Vagina (tissue), 2 donors: ENCODE measurements around the gene FAXDC2. TPM values are rescaled to one million over a fixed set of nuclear protein-coding genes. Genes with fewer than 3 reads are reported as not detected.

Source experiments
- DNase-seq, 2 donors: peaks; one replicate each; pipeline ENCODE4 v3.0.0-alpha.2; 2017; ENCODE audit errors: extremely low spot score in 2 of 2
- H3K27ac ChIP-seq: fragments of 200-600 bp; sonication (generic); one replicate; pipeline ENCODE4 v1.5.1; 2019
- H3K27me3 ChIP-seq: fragments of 200-600 bp; sonication (generic); one replicate; pipeline ENCODE4 v1.5.1; 2019
- H3K36me3 ChIP-seq, 2 donors: fragments of 200-600 bp; sonication (generic); one replicate each; pipeline ENCODE4 v1.5.1; 2017 to 2019
- H3K4me1 ChIP-seq: fragments of 200-600 bp; sonication (generic); one replicate; pipeline ENCODE4 v1.5.1; 2019
- H3K4me3 ChIP-seq, 2 donors: fragments of 200-600 bp; sonication (generic); 1 replicate in 1 of 2; 2 replicates in 1 of 2; pipeline ENCODE4 v1.5.1; 2016 to 2019
- H3K9me3 ChIP-seq: fragments of 200-600 bp; sonication (generic); one replicate; pipeline ENCODE4 v1.5.1; 2019
- POLR2A ChIP-seq, 2 donors: fragments of 450-650 bp; IDR thresholded peaks; one replicate each; pipeline ENCODE4 v1.6.1; 2017; ENCODE audit warnings: antibody characterized with exemption in 2 of 2, mild to moderate bottlenecking in 2 of 2, moderate library complexity in 2 of 2
- POLR2AphosphoS5 ChIP-seq, 2 donors: sonication (generic); formaldehyde crosslinking; IDR thresholded peaks; one replicate each; pipeline ENCODE4 v1.9.0; 2017; ENCODE audit warnings: antibody characterized with exemption in 2 of 2, mild to moderate bottlenecking in 2 of 2, low read depth in 1 of 2; ENCODE audit not compliant: insufficient read depth in 1 of 2
- intact Hi-C: fragments of 100-400 bp; cut with DNase I; formaldehyde crosslinking; loops from one replicate; pipeline ENCODE4 v1.15.1; 2023
- total RNA-seq: library from RNA; depleted of rRNA; stranded (reverse); fragments of >200 nt; gene quantifications from one replicate; pipeline ENCODE4 v1.2.3, GENCODE V29; 2016
- TF ChIP-seq, protein P1 (sequence below), 3 experiments: fragments of 450-650 bp in 2 of 3; fragments of 200-600 bp in 1 of 3; sonication (generic) in 1 of 3; IDR thresholded peaks; one replicate each; pipeline ENCODE4 v1.5.1; 2017 to 2019; ENCODE audit warnings: antibody characterized with exemption in 3 of 3, mild to moderate bottlenecking in 2 of 3, moderate library complexity in 2 of 3

The FAXDC2 gene
- total RNA-seq, 1 donor from 2014 or later = 35.4 TPM

DNA sequence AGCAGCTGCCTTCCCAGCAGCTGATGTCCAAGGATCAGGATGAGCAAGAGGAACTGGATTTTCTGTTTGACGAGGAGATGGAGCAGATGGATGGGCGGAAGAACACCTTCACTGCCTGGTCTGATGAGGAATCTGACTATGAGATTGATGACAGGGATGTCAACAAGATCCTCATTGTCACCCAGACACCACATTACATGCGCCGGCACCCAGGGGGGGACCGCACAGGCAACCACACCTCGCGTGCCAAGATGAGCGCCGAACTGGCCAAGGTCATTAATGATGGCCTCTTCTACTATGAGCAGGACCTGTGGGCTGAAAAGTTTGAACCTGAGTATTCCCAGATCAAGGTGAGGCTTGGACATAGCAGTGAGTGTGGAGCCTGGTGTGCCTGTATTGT is 48.4 kb downstream of the FAXDC2 start:
- intact Hi-C loops = no loop called here

DNA sequence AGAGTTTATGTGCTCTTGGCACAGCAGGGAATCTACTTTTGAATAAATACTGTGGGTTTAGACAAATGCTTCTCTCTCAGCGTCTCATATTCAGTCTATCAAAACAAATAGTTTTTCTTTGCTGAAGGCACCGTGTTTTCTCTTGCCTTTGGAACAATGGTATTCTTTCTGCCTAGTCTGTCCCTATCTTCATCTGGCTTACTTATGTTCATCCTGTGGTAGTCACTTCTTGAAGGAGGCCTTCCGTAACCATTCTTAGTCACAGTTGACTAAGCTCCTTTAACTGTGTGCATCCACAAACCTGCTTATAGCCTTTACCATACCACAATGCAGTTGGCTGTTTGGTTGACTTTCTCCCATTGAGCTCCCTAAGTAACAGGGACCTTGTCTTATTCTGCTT is 49.3 kb downstream of the FAXDC2 start:
- Histone ChIP-seq H3K36me3 (peaks cover 6 to 75% of the 10 kb centered on the region in 2 donors), H3K9me3 (no peaks in the 10 kb centered on the region), H3K4me3 (no peak overlapping the region), H3K27me3 (no peaks in the 10 kb centered on the region), H3K27ac (no peak overlapping the region), H3K4me1 (no peaks in the 10 kb centered on the region)
- TF ChIP-seq POLR2A (IDR thresholded peaks at IDR 0.05) = no peak
- TF ChIP-seq, protein P1, sequence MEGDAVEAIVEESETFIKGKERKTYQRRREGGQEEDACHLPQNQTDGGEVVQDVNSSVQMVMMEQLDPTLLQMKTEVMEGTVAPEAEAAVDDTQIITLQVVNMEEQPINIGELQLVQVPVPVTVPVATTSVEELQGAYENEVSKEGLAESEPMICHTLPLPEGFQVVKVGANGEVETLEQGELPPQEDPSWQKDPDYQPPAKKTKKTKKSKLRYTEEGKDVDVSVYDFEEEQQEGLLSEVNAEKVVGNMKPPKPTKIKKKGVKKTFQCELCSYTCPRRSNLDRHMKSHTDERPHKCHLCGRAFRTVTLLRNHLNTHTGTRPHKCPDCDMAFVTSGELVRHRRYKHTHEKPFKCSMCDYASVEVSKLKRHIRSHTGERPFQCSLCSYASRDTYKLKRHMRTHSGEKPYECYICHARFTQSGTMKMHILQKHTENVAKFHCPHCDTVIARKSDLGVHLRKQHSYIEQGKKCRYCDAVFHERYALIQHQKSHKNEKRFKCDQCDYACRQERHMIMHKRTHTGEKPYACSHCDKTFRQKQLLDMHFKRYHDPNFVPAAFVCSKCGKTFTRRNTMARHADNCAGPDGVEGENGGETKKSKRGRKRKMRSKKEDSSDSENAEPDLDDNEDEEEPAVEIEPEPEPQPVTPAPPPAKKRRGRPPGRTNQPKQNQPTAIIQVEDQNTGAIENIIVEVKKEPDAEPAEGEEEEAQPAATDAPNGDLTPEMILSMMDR (IDR thresholded peaks at IDR 0.05) = no peak
- no peak for TF ChIP-seq POLR2AphosphoS5 (IDR thresholded peaks at IDR 0.05; ENCODE audit: insufficient read depth in 1 of 2, low read depth in 1 of 2)
- intact Hi-C loops = no loop called here
- no peak for DNase-seq

More for the DNA sequence above, 48.4 kb downstream of the FAXDC2 start:
- DNase-seq = no peak
- no peak overlapping the region for H3K4me3 ChIP-seq
- no peak overlapping the region for H3K27ac ChIP-seq
- no peak for TF ChIP-seq POLR2A (IDR thresholded peaks at IDR 0.05)
- TF ChIP-seq, protein P1 (IDR thresholded peaks at IDR 0.05) = no peak
- TF ChIP-seq POLR2AphosphoS5 (IDR thresholded peaks at IDR 0.05; ENCODE audit: insufficient read depth in 1 of 2, low read depth in 1 of 2) = no peak
- no peaks in the 10 kb centered on the region for H3K4me1 ChIP-seq
- peaks cover 6 to 84% of the 10 kb centered on the region in 2 donors for H3K36me3 ChIP-seq
- H3K9me3 ChIP-seq = no peaks in the 10 kb centered on the region
- H3K27me3 ChIP-seq = no peaks in the 10 kb centered on the region

DNA sequence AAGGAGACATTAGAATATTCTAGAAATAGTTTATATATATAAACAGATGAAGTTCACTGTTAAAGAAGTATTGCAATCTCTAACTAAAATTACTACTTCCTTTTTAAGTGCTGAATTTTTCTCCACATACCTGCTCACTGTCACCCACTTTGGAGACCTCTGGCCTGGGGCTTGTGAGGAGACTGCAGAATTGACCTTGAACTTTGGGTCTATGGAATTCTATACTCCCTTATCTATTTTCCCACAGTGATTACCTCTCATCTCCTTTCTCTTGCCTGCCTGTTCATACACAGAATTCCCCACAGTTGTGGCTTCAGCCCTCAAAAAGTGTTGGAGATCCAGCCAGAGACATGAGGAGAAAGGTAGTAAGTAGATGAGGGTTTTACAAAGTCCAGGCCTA is 49.8 kb downstream of the FAXDC2 start:
- H3K4me1 ChIP-seq = no peaks in the 10 kb centered on the region
- H3K9me3 ChIP-seq = no peaks in the 10 kb centered on the region
- H3K36me3 ChIP-seq = peaks cover 6 to 70% of the 10 kb centered on the region in 2 donors
- H3K4me3 ChIP-seq = no peak overlapping the region
- no peaks in the 10 kb centered on the region for H3K27me3 ChIP-seq
- DNase-seq = no peak
- TF ChIP-seq POLR2A (IDR thresholded peaks at IDR 0.05) = no peak
- TF ChIP-seq POLR2AphosphoS5 (IDR thresholded peaks at IDR 0.05; ENCODE audit: insufficient read depth in 1 of 2, low read depth in 1 of 2) = no peak
- TF ChIP-seq, protein P1 (IDR thresholded peaks at IDR 0.05) = no peak
- intact Hi-C loops = no loop called here
- H3K27ac ChIP-seq = no peak overlapping the region

DNA sequence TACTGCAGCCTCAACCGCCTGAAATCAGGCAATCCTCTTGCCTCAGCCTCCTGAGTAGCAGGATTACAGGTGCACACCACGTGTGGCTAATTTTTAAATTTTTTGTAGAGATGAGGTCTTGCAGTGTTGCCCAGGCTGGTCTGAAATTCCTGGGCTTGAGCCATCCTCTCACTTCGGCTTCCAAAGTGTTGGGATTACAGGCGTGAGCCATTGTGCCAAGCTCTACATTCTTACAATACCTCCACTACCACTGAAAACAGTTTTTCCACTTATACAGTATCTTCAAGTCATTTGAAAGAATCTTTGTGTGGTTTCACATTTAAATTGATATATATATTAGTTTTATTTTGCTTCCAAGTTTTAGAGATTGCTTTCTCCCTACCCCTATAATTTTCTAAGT is 52.6 kb downstream of the FAXDC2 start:
- intact Hi-C loops = no loop called here
- TF ChIP-seq, protein P1 (IDR thresholded peaks at IDR 0.05) = no peak
- TF ChIP-seq POLR2A (IDR thresholded peaks at IDR 0.05) (no peak), POLR2AphosphoS5 (IDR thresholded peaks at IDR 0.05; ENCODE audit: insufficient read depth in 1 of 2, low read depth in 1 of 2) (no peak)
- DNase-seq = no peak
- no peak overlapping the region for H3K4me3 ChIP-seq
- no peaks in the 10 kb centered on the region for H3K9me3 ChIP-seq
- no peak overlapping the region for H3K27ac ChIP-seq
- peaks cover 6 to 64% of the 10 kb centered on the region in 2 donors for H3K36me3 ChIP-seq
- no peaks in the 10 kb centered on the region for H3K27me3 ChIP-seq
- no peaks in the 10 kb centered on the region for H3K4me1 ChIP-seq

DNA sequence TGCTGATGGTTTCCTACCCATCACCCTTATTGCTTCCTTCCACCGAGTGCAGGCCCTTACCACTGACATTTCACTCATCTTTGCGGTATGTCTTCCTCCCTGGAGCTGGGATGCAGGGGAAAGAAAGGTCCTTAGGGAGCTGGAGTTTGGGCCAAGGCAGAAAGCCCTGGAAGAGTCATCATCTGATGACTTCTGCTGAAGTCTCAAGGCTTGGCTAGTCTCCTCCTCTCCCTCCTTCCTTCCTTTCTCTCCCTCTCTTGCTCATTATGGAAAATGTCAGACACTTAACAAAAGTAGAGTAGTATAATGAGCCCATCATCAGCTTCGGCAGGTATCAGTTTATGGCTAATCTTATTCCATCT is 55.2 kb downstream of the FAXDC2 start:
- H3K27ac ChIP-seq = peak overlapping the region; percentile 39
- H3K36me3 ChIP-seq = peaks cover 0 to 60% of the 10 kb centered on the region in 2 donors
- H3K27me3 ChIP-seq = no peaks in the 10 kb centered on the region
- H3K9me3 ChIP-seq = no peaks in the 10 kb centered on the region
- TF ChIP-seq POLR2A (IDR thresholded peaks at IDR 0.05) (no peak), POLR2AphosphoS5 (IDR thresholded peaks at IDR 0.05; ENCODE audit: insufficient read depth in 1 of 2, low read depth in 1 of 2) (no peak)
- TF ChIP-seq, protein P1 (IDR thresholded peaks at IDR 0.05) = no peak
- no peak overlapping the region for H3K4me3 ChIP-seq
- H3K4me1 ChIP-seq = no peaks in the 10 kb centered on the region
- intact Hi-C loops = no loop called here
- DNase-seq = no peak
